Mesenchymal stem cell (in vitro differentiated cells and primary cell): Measurements from ENCODE around the gene CHMP4B.

Experiments used
- DNase-seq: peaks from one replicate; pipeline ENCODE4 v3.0.0-alpha.2; 2013
- H2AFZ ChIP-seq: one replicate; pipeline ENCODE4 v1.6.1; 2013; ENCODE audit warnings: low read depth, mild to moderate bottlenecking, control low read depth, inconsistent platforms, low read length, moderate library complexity
- H2AK5ac ChIP-seq: 2 replicates; pipeline ENCODE4 v1.6.1; 2013; ENCODE audit warnings: low read length, moderate library complexity, mild to moderate bottlenecking, inconsistent platforms; ENCODE audit not compliant: severe bottlenecking
- H2BK120ac ChIP-seq: one replicate; pipeline ENCODE4 v1.6.1; 2013; ENCODE audit warnings: low read depth, mild to moderate bottlenecking, inconsistent platforms, low read length, moderate library complexity
- H2BK12ac ChIP-seq, 2 experiments: one replicate each; pipeline ENCODE4 v1.6.1; 2013; ENCODE audit warnings: inconsistent platforms in 2 of 2, low read length in 2 of 2, mild to moderate bottlenecking in 2 of 2, moderate library complexity in 2 of 2, control low read depth in 1 of 2
- H2BK15ac ChIP-seq: one replicate; pipeline ENCODE4 v1.6.1; 2013; ENCODE audit warnings: mild to moderate bottlenecking, low read depth, inconsistent platforms; ENCODE audit not compliant: poor library complexity, severe bottlenecking
- H2BK5ac ChIP-seq: 2 replicates; pipeline ENCODE4 v1.6.1; 2013; ENCODE audit warnings: low read depth, mild to moderate bottlenecking, low read length, control low read depth, inconsistent platforms; ENCODE audit not compliant: poor library complexity, severe bottlenecking
- H3K14ac ChIP-seq, 2 experiments: one replicate each; pipeline ENCODE4 v1.6.1; 2013; ENCODE audit warnings: inconsistent platforms in 2 of 2, low read length in 2 of 2, control low read depth in 1 of 2, mild to moderate bottlenecking in 1 of 2, moderate library complexity in 1 of 2
- H3K18ac ChIP-seq, 2 experiments: one replicate each; pipeline ENCODE4 v1.6.1; 2013; ENCODE audit warnings: inconsistent platforms in 2 of 2, low read length in 2 of 2, control low read depth in 1 of 2, low read depth in 1 of 2, mild to moderate bottlenecking in 1 of 2
- H3K23ac ChIP-seq, 2 experiments: one replicate each; pipeline ENCODE4 v1.6.1; 2013; ENCODE audit warnings: inconsistent platforms in 2 of 2, low read length in 2 of 2, mild to moderate bottlenecking in 2 of 2, moderate library complexity in 2 of 2, control low read depth in 1 of 2
- H3K27ac ChIP-seq: 2 replicates; pipeline ENCODE4 v1.5.1; 2013; ENCODE audit warnings: mild to moderate bottlenecking, moderate library complexity, low read length, control low read depth, inconsistent platforms; ENCODE audit not compliant: poor library complexity, severe bottlenecking
- H3K27me3 ChIP-seq, 2 experiments: 2 replicates each; pipeline versions ENCODE4 v1.6.1 to v1.7.0; 2013; ENCODE audit warnings: low read length in 2 of 2, mild to moderate bottlenecking in 2 of 2, moderate library complexity in 2 of 2, control low read depth in 1 of 2, inconsistent platforms in 1 of 2; ENCODE audit not compliant: control insufficient read depth in 1 of 2, insufficient read depth in 1 of 2
- H3K36me3 ChIP-seq, 2 experiments: 2 replicates each; pipeline versions ENCODE4 v1.6.1 to v1.7.0; 2013; ENCODE audit warnings: low read length in 2 of 2, control low read depth in 1 of 2, inconsistent platforms in 1 of 2, low read depth in 1 of 2, mild to moderate bottlenecking in 1 of 2; ENCODE audit not compliant: insufficient read depth in 2 of 2, control insufficient read depth in 1 of 2
- H3K4ac ChIP-seq, 2 experiments: one replicate each; pipeline ENCODE4 v1.6.1; 2013; ENCODE audit warnings: inconsistent platforms in 2 of 2, low read length in 2 of 2, mild to moderate bottlenecking in 2 of 2, moderate library complexity in 2 of 2, control low read depth in 1 of 2, low read depth in 1 of 2
- H3K4me1 ChIP-seq: 2 replicates; pipeline ENCODE4 v1.6.1; 2013; ENCODE audit warnings: low read depth, low read length, control low read depth; ENCODE audit not compliant: control insufficient read depth, insufficient read depth
- H3K4me2 ChIP-seq: 2 replicates; pipeline ENCODE4 v1.6.1; 2013; ENCODE audit warnings: low read length, mild to moderate bottlenecking, inconsistent platforms; ENCODE audit not compliant: poor library complexity, severe bottlenecking
- H3K4me3 ChIP-seq, 2 experiments: 2 replicates each; pipeline versions ENCODE4 v1.5.1 to v1.7.0; 2013; ENCODE audit warnings: low read length in 2 of 2, mild to moderate bottlenecking in 2 of 2, control low read depth in 1 of 2, low read depth in 1 of 2; ENCODE audit not compliant: insufficient read depth in 1 of 2
- H3K79me1 ChIP-seq: replicated peaks from 2 replicates; pipeline ENCODE4 v1.6.1; 2013; ENCODE audit warnings: mild to moderate bottlenecking, control low read depth, low read length, inconsistent platforms; ENCODE audit not compliant: poor library complexity, severe bottlenecking
- H3K9ac ChIP-seq: 2 replicates; pipeline ENCODE4 v1.7.0; 2013; ENCODE audit warnings: mild to moderate bottlenecking, low read length, moderate library complexity
- H3K9me3 ChIP-seq: 2 replicates; pipeline ENCODE4 v1.7.0; 2013; ENCODE audit warnings: mild to moderate bottlenecking, low read length; ENCODE audit not compliant: control insufficient read depth
- H4K8ac ChIP-seq: one replicate; pipeline ENCODE4 v1.6.1; 2013; ENCODE audit warnings: inconsistent platforms, mild to moderate bottlenecking, low read length, moderate library complexity
- H4K91ac ChIP-seq: one replicate; pipeline ENCODE4 v1.6.1; 2013; ENCODE audit warnings: mild to moderate bottlenecking, low read length, inconsistent platforms
- WGBS: methylation state at CpG from one replicate; pipeline ENCODE4 v1.1.7; 2013; ENCODE audit warnings: mixed read lengths; 5-methylcytosine and 5-hydroxymethylcytosine counted together

Gene CHMP4B

DNA sequence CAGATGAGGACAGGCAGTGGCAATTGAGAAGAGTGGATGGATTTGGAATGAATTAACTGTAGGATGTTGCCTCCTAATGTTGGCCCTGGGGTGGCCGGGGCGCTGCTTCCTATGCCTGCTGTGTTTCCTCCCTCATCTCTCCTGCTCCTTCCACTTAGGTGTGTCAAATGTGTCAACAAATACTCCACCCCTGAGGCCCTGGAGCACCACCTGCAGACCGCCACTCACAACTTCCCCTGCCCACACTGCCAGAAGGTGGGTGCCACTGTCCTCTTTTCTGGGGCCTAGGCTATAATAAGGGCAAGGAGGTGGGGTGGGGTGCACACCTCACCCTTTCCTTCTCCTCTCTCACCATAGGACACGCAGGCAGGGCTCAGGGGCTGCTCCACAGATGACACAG is 30.0 kb upstream of the CHMP4B start:
- H2BK12ac ChIP-seq: no peak overlapping the region
- DNase-seq: no peak
- WGBS: 94% methylated on average over 4 of the region's 4 CpGs

DNA sequence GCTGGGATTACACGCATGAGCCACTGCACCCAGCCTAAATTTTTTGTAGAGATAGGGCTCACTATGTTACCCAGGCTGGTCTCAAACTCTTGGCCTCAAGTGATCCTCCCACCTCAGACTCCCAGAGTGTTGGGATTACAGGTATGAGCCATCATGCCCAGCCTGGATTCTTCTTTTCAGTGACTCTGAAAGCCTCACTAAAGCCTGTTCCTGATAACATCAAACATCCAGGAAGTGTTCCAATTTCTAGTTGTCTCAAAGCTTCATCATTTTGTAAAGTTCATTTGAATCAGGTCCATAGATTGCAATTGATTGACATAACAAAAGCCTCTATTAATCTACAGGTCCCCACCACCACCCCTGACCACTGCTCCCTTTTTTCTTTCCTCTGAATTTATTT is 29.2 kb upstream of the CHMP4B start:
- Histone ChIP-seq H4K91ac (no peak overlapping the region), H3K4ac (no peak overlapping the region), H3K4me2 (no peak overlapping the region), H2BK5ac (no peak overlapping the region), H3K36me3 (peaks cover 5 to 11% of the 10 kb centered on the region in 2 experiments), H3K27ac (no peak overlapping the region), H3K79me1 (no peaks in the 10 kb centered on the region), H2AFZ (no peak overlapping the region), H3K4me3 (no peak overlapping the region), H2BK12ac (no peak overlapping the region), H2AK5ac (no peak overlapping the region), H3K14ac (no peak overlapping the region), H3K9me3 (no peaks in the 10 kb centered on the region), H4K8ac (no peak overlapping the region), H3K27me3 (no peaks in the 10 kb centered on the region), H3K9ac (no peak overlapping the region), H2BK15ac (no peak overlapping the region), H3K4me1 (peaks cover 3% of the 10 kb centered on the region), H2BK120ac (no peak overlapping the region), H3K18ac (no peak overlapping the region), H3K23ac (no peak overlapping the region)
- DNase-seq: no peak
- WGBS: 93% methylated on average over 1 of the region's 1 CpG

More for the DNA sequence above, 30.0 kb upstream of the CHMP4B start:
- no peak overlapping the region for H2BK15ac ChIP-seq
- no peak overlapping the region for H2AFZ ChIP-seq
- H3K23ac ChIP-seq: no peak overlapping the region
- no peaks in the 10 kb centered on the region for H3K79me1 ChIP-seq
- peaks cover 3% of the 10 kb centered on the region for H3K4me1 ChIP-seq
- H3K4me2 ChIP-seq: no peak overlapping the region
- H3K18ac ChIP-seq: no peak overlapping the region
- no peak overlapping the region for H3K4ac ChIP-seq
- H3K14ac ChIP-seq: no peak overlapping the region
- H2AK5ac ChIP-seq: no peak overlapping the region
- H4K91ac ChIP-seq: no peak overlapping the region
- no peaks in the 10 kb centered on the region for H3K9me3 ChIP-seq
- H3K4me3 ChIP-seq: no peak overlapping the region
- H3K27me3 ChIP-seq: no peaks in the 10 kb centered on the region
- H4K8ac ChIP-seq: no peak overlapping the region
- H3K9ac ChIP-seq: no peak overlapping the region
- no peak overlapping the region for H2BK120ac ChIP-seq
- H2BK5ac ChIP-seq: no peak overlapping the region
- H3K36me3 ChIP-seq: peaks cover 5 to 11% of the 10 kb centered on the region in 2 experiments
- H3K27ac ChIP-seq: no peak overlapping the region

DNA sequence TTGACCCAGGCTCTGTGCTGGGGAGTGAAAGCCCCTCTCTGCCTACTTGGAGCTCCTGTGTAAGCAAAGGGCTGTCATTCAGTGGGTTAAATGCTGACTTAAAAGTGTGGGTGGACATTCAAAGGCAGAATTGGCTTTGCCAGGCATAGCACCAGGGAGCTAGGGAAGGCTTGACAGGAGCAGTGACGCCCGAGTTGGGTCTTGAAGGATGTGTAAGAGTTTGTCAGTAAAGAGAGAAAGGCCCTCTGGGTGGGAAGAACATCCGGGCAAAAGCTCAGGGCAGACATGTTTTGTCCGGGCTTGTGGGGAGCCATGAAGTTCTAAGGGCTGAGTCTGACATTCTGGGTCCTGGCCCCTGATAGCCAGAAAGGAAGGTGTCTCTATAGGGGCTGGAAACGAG is 27.9 kb upstream of the CHMP4B start:
- no peak overlapping the region for H4K8ac ChIP-seq
- H3K27me3 ChIP-seq: no peaks in the 10 kb centered on the region
- H3K4me2 ChIP-seq: no peak overlapping the region
- no peak overlapping the region for H3K9ac ChIP-seq
- no peak overlapping the region for H3K18ac ChIP-seq
- H3K4ac ChIP-seq: no peak overlapping the region
- H3K27ac ChIP-seq: no peak overlapping the region
- no peak overlapping the region for H4K91ac ChIP-seq
- H3K9me3 ChIP-seq: no peaks in the 10 kb centered on the region
- WGBS: 98% methylated on average over 5 of the region's 5 CpGs
- no peak overlapping the region for H3K14ac ChIP-seq
- no peak overlapping the region for H2AK5ac ChIP-seq
- no peak overlapping the region for H2BK15ac ChIP-seq
- H2BK12ac ChIP-seq: no peak overlapping the region
- no peak for DNase-seq
- H3K36me3 ChIP-seq: peaks cover 5 to 11% of the 10 kb centered on the region in 2 experiments
- peaks cover 3% of the 10 kb centered on the region for H3K4me1 ChIP-seq
- H3K23ac ChIP-seq: no peak overlapping the region
- no peak overlapping the region for H2BK5ac ChIP-seq
- no peak overlapping the region for H2BK120ac ChIP-seq
- H3K4me3 ChIP-seq: no peak overlapping the region
- H2AFZ ChIP-seq: no peak overlapping the region
- no peaks in the 10 kb centered on the region for H3K79me1 ChIP-seq

DNA sequence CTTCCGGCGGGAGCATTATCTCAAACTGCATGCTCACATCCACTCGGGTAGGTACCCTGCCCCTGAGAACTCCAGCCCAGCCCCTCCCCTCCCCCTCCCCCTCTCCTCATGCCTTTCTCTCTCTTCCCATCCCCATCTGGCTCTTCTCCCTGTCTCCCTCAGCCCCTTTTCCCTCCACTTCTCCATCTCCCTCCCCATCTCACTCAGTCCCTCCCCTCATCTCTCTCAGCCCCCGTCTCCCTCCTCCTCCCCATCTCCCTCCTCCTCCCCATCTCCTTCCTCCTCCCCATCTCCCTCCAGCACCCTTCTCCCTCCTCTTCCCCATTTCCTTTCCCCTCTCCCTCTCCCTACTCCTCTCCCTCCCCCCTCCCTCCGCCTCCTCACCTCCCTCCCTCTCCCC is 27.3 kb upstream of the CHMP4B start:
- DNase-seq: no peak
- peaks cover 5 to 11% of the 10 kb centered on the region in 2 experiments for H3K36me3 ChIP-seq
- peaks cover 5% of the 10 kb centered on the region for H3K4me1 ChIP-seq
- no peak overlapping the region for H3K4me3 ChIP-seq
- no peak overlapping the region for H3K9ac ChIP-seq
- no peak overlapping the region for H2BK15ac ChIP-seq
- H3K23ac ChIP-seq: no peak overlapping the region
- H2AFZ ChIP-seq: no peak overlapping the region
- H2BK12ac ChIP-seq: no peak overlapping the region
- no peaks in the 10 kb centered on the region for H3K27me3 ChIP-seq
- H3K79me1 ChIP-seq: no peaks in the 10 kb centered on the region
- H3K4me2 ChIP-seq: no peak overlapping the region
- no peak overlapping the region for H3K4ac ChIP-seq
- H2BK5ac ChIP-seq: no peak overlapping the region
- no peak overlapping the region for H4K8ac ChIP-seq
- H2BK120ac ChIP-seq: no peak overlapping the region
- H2AK5ac ChIP-seq: no peak overlapping the region
- H3K9me3 ChIP-seq: no peaks in the 10 kb centered on the region
- H4K91ac ChIP-seq: no peak overlapping the region
- H3K18ac ChIP-seq: no peak overlapping the region
- no peak overlapping the region for H3K14ac ChIP-seq
- H3K27ac ChIP-seq: no peak overlapping the region
- WGBS: 84% methylated on average over 4 of the region's 5 CpGs
